HG02642 (cell line): ENCODE measurements around the gene ST6GAL1.
A peak's percentile ranks its signal among the peaks of the same experiment; 100 is the strongest.
"Not testable (repeated sequence)": the region's sequence is repeated elsewhere in the genome, so short reads cannot be mapped to it uniquely, and the experiment has no call there.

Experiments used
- ATAC-seq: cut with Tn5 transposase; IDR thresholded peaks from one replicate; pipeline ENCODE4 v1.9.1; 2021; ENCODE audit warnings: mild to moderate bottlenecking; ENCODE audit not compliant: unreplicated experiment, poor library complexity

The ST6GAL1 gene

GRCh38 chr3:186966406-186966805 lies 36.1 kb downstream of the ST6GAL1 start:
- ATAC-seq, result no peak

GRCh38 chr3:186967236-186967635 lies 36.9 kb downstream of the ST6GAL1 start:
- not testable (repeated sequence) for ATAC-seq

GRCh38 chr3:186967686-186968085 lies 37.4 kb downstream of the ST6GAL1 start:
- ATAC-seq, result no peak

DNA sequence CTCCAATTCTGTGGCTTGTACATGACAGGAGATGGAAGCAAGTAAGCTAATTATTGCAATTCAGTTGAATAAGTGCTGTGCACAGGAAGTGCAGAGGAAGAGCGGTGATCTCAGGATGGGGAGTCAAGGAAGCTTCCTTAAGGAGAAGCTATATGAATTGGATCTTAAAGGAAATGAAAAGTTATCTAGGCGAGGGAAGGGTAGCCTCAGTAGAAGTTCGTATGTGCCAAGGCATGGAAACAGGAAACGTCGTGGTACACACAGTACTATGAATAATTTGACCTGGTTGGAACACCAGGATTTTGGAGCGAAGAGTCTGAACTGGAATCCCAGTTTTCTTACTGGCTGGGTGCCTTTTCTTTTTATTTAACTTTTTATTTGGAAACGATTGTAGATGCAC lies 39.3 kb downstream of the ST6GAL1 start:
- ATAC-seq, result no peak

GRCh38 chr3:186971106-186971505 lies 40.8 kb downstream of the ST6GAL1 start:
- not testable (repeated sequence) for ATAC-seq

GRCh38 chr3:186971578-186971977 lies 41.3 kb downstream of the ST6GAL1 start:
- ATAC-seq, result no peak

- no peak for ATAC-seq
Observed at GRCh38 chr3:186973702-186974101, 43.4 kb downstream of the ST6GAL1 start.

DNA sequence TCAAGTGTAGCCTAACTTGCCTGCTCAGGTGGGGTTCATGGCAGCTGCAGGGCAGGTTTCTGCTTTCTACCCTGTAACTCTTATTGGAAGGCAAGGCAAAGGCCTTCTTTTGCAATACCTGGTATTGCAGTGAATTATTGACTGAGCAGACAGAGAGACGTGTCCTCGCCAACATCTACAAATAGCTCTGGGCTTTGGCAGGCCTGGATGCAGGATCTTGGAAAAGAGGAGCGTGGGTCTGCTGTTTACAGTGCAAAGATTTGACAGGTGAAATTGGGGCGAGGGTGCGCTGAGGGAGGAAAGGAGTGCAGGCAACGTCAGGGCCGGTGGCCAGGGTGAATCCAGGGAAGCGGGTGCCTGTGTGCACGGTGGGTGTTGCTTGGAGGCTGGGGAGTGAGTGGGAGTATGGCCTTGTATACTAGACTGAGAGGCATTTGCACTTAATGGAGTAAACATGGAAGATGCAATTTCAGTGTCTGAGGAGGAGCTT lies 44.5 kb downstream of the ST6GAL1 start:
- no peak for ATAC-seq

GRCh38 chr3:186975726-186976125 lies 45.4 kb downstream of the ST6GAL1 start:
- no peak for ATAC-seq

- no peak for ATAC-seq
Observed at GRCh38 chr3:186976837-186977750, 46.8 kb downstream of the ST6GAL1 start.

GRCh38 chr3:186978712-186979111 lies 48.4 kb downstream of the ST6GAL1 start:
- ATAC-seq, result no peak

DNA sequence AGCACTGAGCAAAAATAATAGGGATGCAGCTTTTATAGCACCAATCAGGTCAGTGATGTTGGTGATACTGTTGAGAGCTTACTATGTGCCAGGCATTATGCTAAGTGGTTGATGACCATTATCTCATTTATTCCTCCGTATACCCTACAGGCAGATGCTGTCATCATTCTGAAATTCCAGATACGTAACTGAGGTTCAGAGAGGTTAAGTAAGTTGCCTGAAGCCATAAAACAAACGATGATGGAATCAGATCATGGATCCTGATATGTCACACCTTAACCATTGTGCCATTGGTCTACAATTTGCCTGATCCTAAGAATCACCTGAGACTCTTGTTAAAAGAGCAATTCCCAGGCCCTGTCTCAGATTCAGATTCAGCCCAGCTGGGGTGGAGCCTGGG lies 49.5 kb downstream of the ST6GAL1 start:
- no peak for ATAC-seq

GRCh38 chr3:186980989-186981388 lies 50.7 kb downstream of the ST6GAL1 start:
- ATAC-seq, result no peak

DNA sequence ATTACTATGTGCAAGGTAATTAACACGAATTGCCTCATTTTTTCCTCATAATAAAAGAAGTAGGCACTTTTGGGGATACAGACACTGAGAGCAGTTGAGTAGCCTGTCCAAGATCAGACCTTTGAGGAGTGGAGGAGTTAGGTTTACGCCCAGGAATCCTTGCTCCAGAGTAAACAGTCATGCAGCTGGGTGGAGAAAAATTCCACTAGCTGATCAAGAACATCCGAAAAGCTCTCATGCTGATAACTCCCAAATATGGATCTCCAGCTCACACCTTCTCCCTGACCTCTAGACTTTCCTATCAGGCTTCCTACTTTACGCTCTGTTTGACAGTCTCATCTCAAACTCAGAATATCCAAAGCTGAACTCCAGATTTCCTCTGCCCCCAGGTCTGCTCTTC lies 53.3 kb downstream of the ST6GAL1 start:
- no peak for ATAC-seq

- no peak for ATAC-seq
Observed at GRCh38 chr3:186984064-186984463, 53.7 kb downstream of the ST6GAL1 start.

DNA sequence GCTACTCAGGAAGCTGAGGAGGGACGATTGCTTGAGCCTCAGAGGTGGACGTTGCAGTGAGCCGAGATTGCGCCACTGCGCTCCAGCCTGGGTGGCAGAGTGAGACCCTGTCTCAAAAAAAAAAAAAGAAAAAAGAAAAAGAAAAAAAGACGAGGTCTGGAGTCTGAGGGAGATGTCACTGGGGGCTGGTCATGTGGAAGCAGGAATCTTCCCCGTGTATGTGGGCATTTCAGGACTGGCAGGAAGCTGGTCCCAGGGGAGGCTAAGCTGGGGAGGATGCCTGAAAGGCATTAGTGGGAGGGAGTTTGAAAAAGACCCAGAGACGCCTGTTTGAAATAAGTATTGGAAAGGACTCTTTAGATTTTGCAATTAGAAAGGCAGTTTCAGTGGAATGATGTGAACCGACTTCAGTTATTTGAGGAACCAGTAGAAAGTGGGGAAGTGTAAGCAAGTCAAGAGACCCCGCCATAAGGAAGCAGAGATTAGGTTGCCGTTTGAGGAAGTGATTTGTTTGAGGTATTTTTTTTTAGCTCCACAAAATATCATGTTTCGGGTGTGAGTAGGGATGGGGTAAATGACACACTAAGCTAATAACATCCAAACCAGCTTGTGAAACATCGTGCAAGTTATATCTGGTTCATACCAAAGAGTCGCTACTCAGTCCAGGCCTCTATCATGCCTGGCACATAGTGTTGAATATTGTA lies 55.5 kb downstream of the ST6GAL1 start:
- ATAC-seq, result peak; percentile 60

DNA sequence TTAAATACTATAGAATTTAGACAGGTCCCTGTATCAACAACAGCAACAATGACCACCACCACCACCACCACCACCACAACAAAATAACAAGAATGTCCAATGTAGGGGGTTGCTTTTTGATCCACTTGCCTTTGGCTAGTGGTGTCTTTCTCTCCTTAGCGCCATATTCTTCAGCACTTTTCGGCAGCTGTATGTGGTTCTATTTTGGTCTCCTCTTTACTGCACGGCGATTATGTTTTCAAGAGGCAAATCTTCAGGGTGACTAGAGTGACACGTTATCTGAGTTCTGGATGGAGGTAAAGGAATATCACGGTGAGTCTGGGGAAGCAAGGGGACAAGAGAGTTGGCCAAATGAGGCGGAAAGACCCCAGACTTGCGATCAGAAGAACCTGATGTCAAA lies 56.1 kb downstream of the ST6GAL1 start:
- ATAC-seq, result no peak

GRCh38 chr3:186986816-186987215 lies 56.5 kb downstream of the ST6GAL1 start:
- no peak for ATAC-seq

- ATAC-seq, result peak; percentile 70
Observed at GRCh38 chr3:186988806-186989205, 58.5 kb downstream of the ST6GAL1 start.

DNA sequence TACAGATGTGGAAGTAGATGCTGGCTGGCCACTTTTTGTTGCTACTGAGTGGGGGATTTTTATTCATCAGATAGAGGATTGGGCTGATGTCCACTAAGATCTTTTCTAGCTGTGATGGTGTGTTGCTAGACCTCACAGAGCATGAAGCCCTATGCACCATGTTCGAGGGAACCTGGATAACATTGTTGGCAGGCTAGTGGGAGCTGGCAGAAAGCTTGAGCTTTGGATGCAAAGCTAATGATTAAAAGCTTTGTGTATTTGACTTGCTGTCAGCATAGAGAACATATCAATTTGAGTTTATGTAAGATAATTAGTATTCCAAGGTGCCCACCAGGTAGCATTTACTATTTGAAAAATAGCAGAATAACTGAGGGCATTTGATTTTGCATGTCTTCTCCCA lies 59.1 kb downstream of the ST6GAL1 start:
- ATAC-seq, result no peak

DNA sequence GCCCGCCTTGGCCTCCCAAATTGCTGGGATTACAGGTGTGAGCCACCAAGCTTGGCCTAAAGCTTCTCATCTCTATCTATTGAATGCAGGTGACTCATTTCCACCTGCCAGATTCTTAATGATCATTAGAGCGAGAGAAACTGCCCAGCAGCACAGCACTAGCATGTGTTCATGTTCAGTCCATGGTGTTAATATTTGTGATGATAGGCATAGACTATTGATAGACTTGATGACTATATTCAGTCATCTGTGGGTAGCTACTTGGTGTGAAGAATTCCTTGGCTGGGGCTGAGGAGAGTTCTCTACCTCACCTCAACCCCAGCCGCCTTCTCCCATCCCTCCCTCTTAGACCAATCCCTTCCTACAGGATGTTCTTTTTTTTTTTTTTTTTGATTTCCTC lies 60.0 kb downstream of the ST6GAL1 start:
- no peak for ATAC-seq
